ENCODE measurements around the gene SPRYD7.

Gene SPRYD7, protein sequence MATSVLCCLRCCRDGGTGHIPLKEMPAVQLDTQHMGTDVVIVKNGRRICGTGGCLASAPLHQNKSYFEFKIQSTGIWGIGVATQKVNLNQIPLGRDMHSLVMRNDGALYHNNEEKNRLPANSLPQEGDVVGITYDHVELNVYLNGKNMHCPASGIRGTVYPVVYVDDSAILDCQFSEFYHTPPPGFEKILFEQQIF

DNA sequence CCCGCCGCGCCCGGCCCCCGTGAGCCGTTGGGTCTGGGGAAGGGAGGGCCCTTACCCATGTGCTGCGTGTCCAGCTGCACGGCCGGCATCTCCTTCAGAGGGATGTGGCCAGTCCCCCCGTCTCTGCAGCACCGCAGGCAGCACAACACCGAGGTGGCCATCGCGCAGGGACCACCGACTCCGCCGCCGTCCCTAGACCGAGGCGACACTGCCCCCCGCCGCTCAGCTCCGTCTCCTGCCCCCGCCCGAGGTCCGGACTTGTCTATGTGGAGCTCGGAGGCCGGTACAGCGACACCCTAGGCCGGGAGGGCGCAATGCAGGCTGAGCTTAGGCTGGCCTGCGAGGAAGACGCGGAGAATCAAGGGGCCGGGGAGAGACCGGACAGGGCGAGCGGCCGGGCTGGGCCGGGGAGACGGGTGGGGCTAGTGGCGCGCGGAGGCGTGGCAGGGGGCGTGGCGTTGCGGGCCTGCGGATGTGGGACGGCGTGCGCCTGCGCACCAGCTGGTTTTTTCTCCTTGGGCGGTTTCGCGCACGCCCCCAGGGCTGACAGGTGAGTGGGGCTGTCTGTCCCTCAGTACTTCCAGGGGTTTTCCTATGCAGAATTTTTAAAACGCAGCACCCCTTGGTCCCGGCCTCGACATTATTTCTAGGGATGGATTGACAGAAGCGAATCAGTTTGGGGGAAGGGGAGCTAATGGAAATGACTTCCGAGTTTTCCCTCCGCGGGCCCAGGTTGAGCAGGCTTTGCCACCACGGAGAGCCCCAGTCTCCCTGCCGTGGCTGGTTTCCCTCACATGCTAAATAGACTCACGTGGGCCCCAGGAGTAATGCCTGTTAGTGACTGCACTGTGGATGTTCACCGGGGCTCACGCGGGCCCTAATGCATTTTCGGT, at the start of gene SPRYD7:
TSS of gene SPRYD7 (minus strand) at position 266 of the 893 bp plus-strand sequence. CDS start at position 161, 105 bp downstream.
- TF ChIP-seq, protein P1, sequence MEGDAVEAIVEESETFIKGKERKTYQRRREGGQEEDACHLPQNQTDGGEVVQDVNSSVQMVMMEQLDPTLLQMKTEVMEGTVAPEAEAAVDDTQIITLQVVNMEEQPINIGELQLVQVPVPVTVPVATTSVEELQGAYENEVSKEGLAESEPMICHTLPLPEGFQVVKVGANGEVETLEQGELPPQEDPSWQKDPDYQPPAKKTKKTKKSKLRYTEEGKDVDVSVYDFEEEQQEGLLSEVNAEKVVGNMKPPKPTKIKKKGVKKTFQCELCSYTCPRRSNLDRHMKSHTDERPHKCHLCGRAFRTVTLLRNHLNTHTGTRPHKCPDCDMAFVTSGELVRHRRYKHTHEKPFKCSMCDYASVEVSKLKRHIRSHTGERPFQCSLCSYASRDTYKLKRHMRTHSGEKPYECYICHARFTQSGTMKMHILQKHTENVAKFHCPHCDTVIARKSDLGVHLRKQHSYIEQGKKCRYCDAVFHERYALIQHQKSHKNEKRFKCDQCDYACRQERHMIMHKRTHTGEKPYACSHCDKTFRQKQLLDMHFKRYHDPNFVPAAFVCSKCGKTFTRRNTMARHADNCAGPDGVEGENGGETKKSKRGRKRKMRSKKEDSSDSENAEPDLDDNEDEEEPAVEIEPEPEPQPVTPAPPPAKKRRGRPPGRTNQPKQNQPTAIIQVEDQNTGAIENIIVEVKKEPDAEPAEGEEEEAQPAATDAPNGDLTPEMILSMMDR (conservative IDR thresholded peaks at IDR 0.05; ENCODE audit: low read depth, low read length), result peak; percentile 81
- peak within 1 kb of the TSS; percentile 87 for H3K4me3 ChIP-seq (ENCODE audit: low read length)
- peak; percentile 91 for DNase-seq (ENCODE audit: low read depth)

DNA sequence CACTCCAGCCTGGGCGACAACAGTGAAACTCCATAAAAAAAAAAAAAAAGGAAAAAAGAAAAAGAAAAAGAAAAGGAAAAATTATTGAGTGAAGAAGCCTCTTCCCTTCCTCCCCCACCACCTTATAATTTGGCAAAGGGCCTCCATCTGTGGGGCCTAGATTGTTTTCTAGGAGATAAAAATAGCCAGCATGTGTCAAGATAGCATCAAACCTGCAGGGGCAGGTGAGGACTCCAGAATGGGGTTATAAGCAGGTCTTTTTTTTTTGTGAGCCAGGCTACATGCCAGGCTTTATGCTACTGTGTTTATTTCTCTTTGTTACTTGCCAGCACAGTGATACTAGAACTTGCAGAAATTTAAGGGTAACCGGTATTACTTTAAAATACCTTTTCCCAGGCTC, 49.0 kb upstream of the SPRYD7 start:
- TF ChIP-seq, protein P1 (conservative IDR thresholded peaks at IDR 0.05; ENCODE audit: low read depth, low read length), result no peak
- no peak for DNase-seq (ENCODE audit: low read depth)
- H3K4me3 ChIP-seq (ENCODE audit: low read length), result no peak overlapping the region

DNA sequence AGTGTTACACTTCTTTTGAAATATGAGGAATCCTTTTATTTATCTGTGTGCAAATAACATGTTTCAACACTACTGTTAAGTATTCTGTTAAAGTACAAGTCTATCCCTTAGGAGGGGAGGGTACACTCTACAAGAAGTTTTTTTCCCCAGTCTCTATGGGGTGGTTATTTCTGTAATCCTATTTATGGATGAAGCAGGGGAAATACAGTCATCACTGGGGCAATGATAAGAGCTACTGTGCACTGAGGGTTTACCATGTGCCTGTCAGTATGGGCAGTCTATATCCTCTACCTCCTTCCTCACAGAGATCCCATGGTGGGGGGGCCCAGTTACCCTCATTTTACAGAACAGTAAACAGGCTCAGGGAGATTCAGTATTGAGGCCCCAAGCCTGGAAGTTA, 44.1 kb upstream of the SPRYD7 start:
- TF ChIP-seq, protein P1 (conservative IDR thresholded peaks at IDR 0.05; ENCODE audit: low read depth, low read length), result no peak
- DNase-seq (ENCODE audit: low read depth), result no peak
- H3K4me3 ChIP-seq (ENCODE audit: low read length), result no peak overlapping the region

DNA sequence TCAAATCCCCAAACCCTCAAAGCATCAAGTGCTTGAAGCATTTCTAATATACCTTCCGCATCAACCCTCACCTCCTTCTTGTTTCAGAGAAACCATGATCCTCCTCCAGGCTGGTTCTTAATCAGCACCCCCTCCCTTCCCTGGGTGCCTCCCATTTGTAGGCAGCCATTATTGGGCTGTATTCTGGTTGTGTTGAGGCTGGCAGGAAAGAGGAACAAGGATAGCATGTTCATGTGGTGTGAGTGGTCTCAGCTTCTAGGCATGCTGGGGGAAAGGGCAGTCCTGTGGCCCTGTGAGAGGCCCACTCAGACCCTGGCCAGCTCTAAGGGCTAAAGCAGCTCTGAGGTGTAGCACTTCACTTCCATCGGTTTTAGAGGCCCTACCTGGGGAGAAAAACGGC, 41.9 kb upstream of the SPRYD7 start:
- H3K4me3 ChIP-seq (ENCODE audit: low read length), result no peak overlapping the region
- TF ChIP-seq, protein P1 (conservative IDR thresholded peaks at IDR 0.05; ENCODE audit: low read depth, low read length), result no peak
- DNase-seq (ENCODE audit: low read depth), result no peak

DNA sequence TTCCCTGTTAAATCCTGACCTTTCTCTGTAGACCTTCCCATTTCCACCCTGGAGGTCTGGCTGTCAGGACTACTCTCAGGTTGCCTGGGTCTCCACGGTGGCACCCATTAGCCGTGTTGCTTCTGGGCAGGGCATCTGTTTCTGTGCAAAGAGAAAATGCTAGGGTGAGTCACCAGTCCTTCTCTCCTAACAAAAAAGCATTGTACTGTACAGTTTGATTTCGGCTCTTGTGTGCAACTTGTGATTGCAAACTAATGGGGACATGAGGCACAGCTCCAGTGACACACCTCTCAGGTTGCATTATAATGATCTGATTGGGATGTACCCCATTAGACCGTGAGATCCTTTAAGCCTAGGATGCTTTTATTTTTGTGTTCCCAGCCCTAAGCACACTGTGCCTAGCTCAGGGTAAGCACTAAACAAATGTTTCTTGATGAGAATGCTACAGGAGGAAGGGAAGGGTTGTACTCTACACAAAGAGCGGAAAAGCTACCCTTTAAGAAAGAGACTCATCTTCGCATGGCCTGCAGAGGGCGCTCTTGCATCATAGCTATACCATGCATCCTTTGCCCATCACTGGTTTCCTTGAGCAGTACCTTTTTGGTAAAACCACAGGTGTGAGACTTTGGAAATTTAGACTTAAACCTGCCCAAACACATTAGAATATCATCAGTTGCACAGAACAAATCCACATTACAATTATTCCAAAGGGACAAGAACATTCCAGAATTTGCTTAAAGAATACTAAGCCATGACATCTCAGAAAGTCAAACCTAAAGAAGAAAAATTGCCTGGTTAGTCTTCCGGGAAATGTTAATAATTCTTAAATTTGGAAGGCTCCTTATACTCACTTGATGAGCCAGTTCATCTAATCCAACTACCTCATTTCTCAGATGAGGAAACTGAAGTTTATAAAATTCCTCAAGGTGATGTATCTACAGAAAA, 40.4 kb upstream of the SPRYD7 start:
- TF ChIP-seq, protein P1 (conservative IDR thresholded peaks at IDR 0.05; ENCODE audit: low read depth, low read length), result peak; percentile 92
- DNase-seq (ENCODE audit: low read depth), result no peak
- no peak overlapping the region for H3K4me3 ChIP-seq (ENCODE audit: low read length)

DNA sequence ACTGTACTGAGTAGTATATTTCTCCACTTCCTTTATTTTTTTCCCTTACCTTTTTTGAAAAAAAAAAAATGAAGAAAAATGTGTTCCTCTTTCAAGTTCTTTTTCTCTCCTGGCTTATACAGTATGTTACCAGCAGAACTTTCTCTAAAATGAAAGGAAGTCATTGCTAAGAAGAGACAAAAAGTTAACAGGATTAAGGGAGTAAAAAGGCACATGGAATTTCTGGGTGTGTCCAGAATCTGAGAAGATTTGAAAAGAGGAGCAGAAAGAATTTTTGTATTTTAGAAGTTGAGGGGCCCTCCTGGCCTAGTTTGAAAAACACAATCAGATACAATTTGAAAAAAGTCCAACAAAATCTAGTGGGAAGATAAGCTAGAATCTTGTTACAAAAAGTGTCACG, 39.7 kb upstream of the SPRYD7 start:
- no peak overlapping the region for H3K4me3 ChIP-seq (ENCODE audit: low read length)
- no peak for DNase-seq (ENCODE audit: low read depth)
- TF ChIP-seq, protein P1 (conservative IDR thresholded peaks at IDR 0.05; ENCODE audit: low read depth, low read length), result no peak
